ENCODE data around the gene PLCXD1. TPM values are rescaled to one million over a fixed set of nuclear protein-coding genes. Genes with fewer than 3 reads are reported as not detected.

Gene PLCXD1
- total RNA-seq, 2 donors from 2014 or later: 18.3 to 61.7 TPM

GRCh38 chrX:312621-313331 is 31.6 kb downstream of the PLCXD1 start:
- Mint-ChIP-seq H3K36me3 (peaks cover 15% of the 10 kb centered on the region), H3K27ac (no peak overlapping the region)
- no peak for ATAC-seq

GRCh38 chrX:313546-313945 is 32.4 kb downstream of the PLCXD1 start:
- Mint-ChIP-seq H3K4me3 (no peak overlapping the region), H3K36me3 (peaks cover 15% of the 10 kb centered on the region), H3K27ac (no peak overlapping the region), H3K9me3 (no peaks in the 10 kb centered on the region), H3K27me3 (no peaks in the 10 kb centered on the region), H3K4me1 (ENCODE audit: low read depth in 2 of 2) (peaks cover 5% of the 10 kb centered on the region in 2 donors)
- ATAC-seq (no peak), DNase-seq (ENCODE audit: low spot score) (no peak)

More at GRCh38 chrX:312621-313331, 31.6 kb downstream of the PLCXD1 start:
- H3K4me3 Mint-ChIP-seq: no peak overlapping the region
- peaks cover 1 to 5% of the 10 kb centered on the region in 2 donors for H3K4me1 Mint-ChIP-seq (ENCODE audit: low read depth in 2 of 2)
- no peaks in the 10 kb centered on the region for H3K9me3 Mint-ChIP-seq
- no peaks in the 10 kb centered on the region for H3K27me3 Mint-ChIP-seq
- DNase-seq (ENCODE audit: low spot score): no peak

GRCh38 chrX:314049-314448 is 32.9 kb downstream of the PLCXD1 start:
- H3K27me3 Mint-ChIP-seq: no peaks in the 10 kb centered on the region
- no peak overlapping the region for H3K4me3 Mint-ChIP-seq
- no peaks in the 10 kb centered on the region for H3K9me3 Mint-ChIP-seq
- H3K4me1 Mint-ChIP-seq (ENCODE audit: low read depth in 2 of 2): peaks cover 5% of the 10 kb centered on the region in 2 donors
- ATAC-seq (no peak), DNase-seq (ENCODE audit: low spot score) (no peak)
- H3K36me3 Mint-ChIP-seq: peaks cover 15% of the 10 kb centered on the region
- no peak overlapping the region for H3K27ac Mint-ChIP-seq

GRCh38 chrX:314781-315595 is 33.8 kb downstream of the PLCXD1 start:
- no peaks in the 10 kb centered on the region for H3K9me3 Mint-ChIP-seq
- peaks cover 5% of the 10 kb centered on the region in 2 donors for H3K4me1 Mint-ChIP-seq (ENCODE audit: low read depth in 2 of 2)
- H3K4me3 Mint-ChIP-seq: no peak overlapping the region
- DNase-seq (ENCODE audit: low spot score): no peak
- peaks cover 15% of the 10 kb centered on the region for H3K36me3 Mint-ChIP-seq
- ATAC-seq: no peak
- no peaks in the 10 kb centered on the region for H3K27me3 Mint-ChIP-seq
- H3K27ac Mint-ChIP-seq: no peak overlapping the region

GRCh38 chrX:316351-317325 is 35.5 kb downstream of the PLCXD1 start:
- no peaks in the 10 kb centered on the region for H3K9me3 Mint-ChIP-seq
- peaks cover 5 to 10% of the 10 kb centered on the region in 2 donors for H3K4me1 Mint-ChIP-seq (ENCODE audit: low read depth in 2 of 2)
- peak overlapping the region; percentile 86 for H3K4me3 Mint-ChIP-seq
- no peaks in the 10 kb centered on the region for H3K27me3 Mint-ChIP-seq
- H3K36me3 Mint-ChIP-seq: peaks cover 14% of the 10 kb centered on the region
- H3K27ac Mint-ChIP-seq: peak overlapping the region in 1 of 2 donors; percentile 83
- DNase-seq (ENCODE audit: low spot score): no peak
- no peak for ATAC-seq

- peak overlapping the region; percentile 86 for H3K4me3 Mint-ChIP-seq
- no peaks in the 10 kb centered on the region for H3K9me3 Mint-ChIP-seq
- H3K27ac Mint-ChIP-seq: peak overlapping the region; percentile 83 to 84
- H3K36me3 Mint-ChIP-seq: peaks cover 5% of the 10 kb centered on the region
- peaks cover 5 to 8% of the 10 kb centered on the region in 2 donors for H3K4me1 Mint-ChIP-seq (ENCODE audit: low read depth in 2 of 2)
- DNase-seq (ENCODE audit: low spot score) (no peak), ATAC-seq (no peak)
- no peaks in the 10 kb centered on the region for H3K27me3 Mint-ChIP-seq
Measured at GRCh38 chrX:317424-318067, 36.4 kb downstream of the PLCXD1 start.

- Mint-ChIP-seq H3K27me3 (peaks cover 0 to under 1% of the 10 kb centered on the region in 2 donors), H3K36me3 (peaks cover 4% of the 10 kb centered on the region), H3K27ac (peak overlapping the region; percentile 83 to 84), H3K9me3 (no peaks in the 10 kb centered on the region), H3K4me1 (ENCODE audit: low read depth in 2 of 2) (peaks cover 8 to 12% of the 10 kb centered on the region in 2 donors), H3K4me3 (peak overlapping the region; percentile 86)
- DNase-seq (ENCODE audit: low spot score): peak; percentile 98
- ATAC-seq: peak; percentile 79 to 86
Measured at GRCh38 chrX:318068-318738, 37.0 kb downstream of the PLCXD1 start.

- H3K27me3 Mint-ChIP-seq: peaks cover 0 to 2% of the 10 kb centered on the region in 2 donors
Measured at GRCh38 chrX:318739-319578, 37.8 kb downstream of the PLCXD1 start, which contains the start of gene GTPBP6. Gene GTPBP6 (minus strand): TSS chrX:318796. CDS start chrX:318787, 9 bp downstream.

GRCh38 chrX:319579-320125 is 38.5 kb downstream of the PLCXD1 start:
- ATAC-seq (no peak), DNase-seq (ENCODE audit: low spot score) (peak; percentile 62)
- Mint-ChIP-seq H3K27ac (peak overlapping the region; percentile 84 to 85), H3K4me1 (ENCODE audit: low read depth in 2 of 2) (peaks cover 13 to 21% of the 10 kb centered on the region in 2 donors), H3K36me3 (no peaks in the 10 kb centered on the region), H3K4me3 (peak overlapping the region; percentile 82), H3K9me3 (no peaks in the 10 kb centered on the region), H3K27me3 (peaks cover 0 to 2% of the 10 kb centered on the region in 2 donors)

More at GRCh38 chrX:318739-319578, 37.8 kb downstream of the PLCXD1 start, which contains the start of gene GTPBP6:
- Mint-ChIP-seq H3K4me1 (ENCODE audit: low read depth in 2 of 2) (peaks cover 13 to 20% of the 10 kb centered on the region in 2 donors), H3K9me3 (no peaks in the 10 kb centered on the region), H3K27ac (peak within 1 kb of the TSS; percentile 83 to 84), H3K4me3 (peak within 1 kb of the TSS; percentile 86), H3K36me3 (no peaks in the 10 kb centered on the region)
- ATAC-seq (peak; percentile 90 to 91), DNase-seq (ENCODE audit: low spot score) (peak; percentile 100)

- Mint-ChIP-seq H3K9me3 (no peaks in the 10 kb centered on the region), H3K4me1 (ENCODE audit: low read depth in 2 of 2) (peaks cover 13 to 24% of the 10 kb centered on the region in 2 donors), H3K4me3 (peak overlapping the region; percentile 82), H3K27ac (peak overlapping the region; percentile 72 to 85), H3K27me3 (peaks cover 0 to 2% of the 10 kb centered on the region in 2 donors), H3K36me3 (no peaks in the 10 kb centered on the region)
- no peak for DNase-seq (ENCODE audit: low spot score)
- no peak for ATAC-seq
Measured at GRCh38 chrX:320126-320783, 39.1 kb downstream of the PLCXD1 start.

Measured in natural killer cell treated with Interleukin-12 subunit alpha and Interleukin-12 subunit beta and Interleukin-15 and Interleukin-18, amount 100 ng/mL, for 72 hours (primary cell).